Measurements from ENCODE around the gene PIH1D2. TPM values are rescaled to one million over a fixed set of nuclear protein-coding genes. Genes with fewer than 3 reads are reported as not detected.

PIH1D2 gene
- polyA plus RNA-seq, 1 donor from 2014 or later: 4.7 TPM

GRCh38 chr11:112042161-112042960, 31.5 kb downstream of the PIH1D2 start:
- no peaks in the 10 kb centered on the region for H3K36me3 ChIP-seq (ENCODE audit: insufficient read depth, low read length)
- H3K27ac ChIP-seq (ENCODE audit: low read length): no peak overlapping the region
- no peak for TF ChIP-seq MXI1 (conservative IDR thresholded peaks at IDR 0.05; ENCODE audit: poor library complexity, severe bottlenecking)
- no peak for TF ChIP-seq RAD21 (conservative IDR thresholded peaks at IDR 0.05)
- no peak for TF ChIP-seq CTCF (IDR thresholded peaks at IDR 0.05; ENCODE audit: poor library complexity, severe bottlenecking)
- no peak for TF ChIP-seq POLR2AphosphoS5 (IDR thresholded peaks at IDR 0.05)
- no peak for TF ChIP-seq SMC3 (conservative IDR thresholded peaks at IDR 0.05; ENCODE audit: poor library complexity)
- TF ChIP-seq TAF1 (IDR thresholded peaks at IDR 0.05; ENCODE audit: low read depth): no peak
- TF ChIP-seq, protein P1, sequence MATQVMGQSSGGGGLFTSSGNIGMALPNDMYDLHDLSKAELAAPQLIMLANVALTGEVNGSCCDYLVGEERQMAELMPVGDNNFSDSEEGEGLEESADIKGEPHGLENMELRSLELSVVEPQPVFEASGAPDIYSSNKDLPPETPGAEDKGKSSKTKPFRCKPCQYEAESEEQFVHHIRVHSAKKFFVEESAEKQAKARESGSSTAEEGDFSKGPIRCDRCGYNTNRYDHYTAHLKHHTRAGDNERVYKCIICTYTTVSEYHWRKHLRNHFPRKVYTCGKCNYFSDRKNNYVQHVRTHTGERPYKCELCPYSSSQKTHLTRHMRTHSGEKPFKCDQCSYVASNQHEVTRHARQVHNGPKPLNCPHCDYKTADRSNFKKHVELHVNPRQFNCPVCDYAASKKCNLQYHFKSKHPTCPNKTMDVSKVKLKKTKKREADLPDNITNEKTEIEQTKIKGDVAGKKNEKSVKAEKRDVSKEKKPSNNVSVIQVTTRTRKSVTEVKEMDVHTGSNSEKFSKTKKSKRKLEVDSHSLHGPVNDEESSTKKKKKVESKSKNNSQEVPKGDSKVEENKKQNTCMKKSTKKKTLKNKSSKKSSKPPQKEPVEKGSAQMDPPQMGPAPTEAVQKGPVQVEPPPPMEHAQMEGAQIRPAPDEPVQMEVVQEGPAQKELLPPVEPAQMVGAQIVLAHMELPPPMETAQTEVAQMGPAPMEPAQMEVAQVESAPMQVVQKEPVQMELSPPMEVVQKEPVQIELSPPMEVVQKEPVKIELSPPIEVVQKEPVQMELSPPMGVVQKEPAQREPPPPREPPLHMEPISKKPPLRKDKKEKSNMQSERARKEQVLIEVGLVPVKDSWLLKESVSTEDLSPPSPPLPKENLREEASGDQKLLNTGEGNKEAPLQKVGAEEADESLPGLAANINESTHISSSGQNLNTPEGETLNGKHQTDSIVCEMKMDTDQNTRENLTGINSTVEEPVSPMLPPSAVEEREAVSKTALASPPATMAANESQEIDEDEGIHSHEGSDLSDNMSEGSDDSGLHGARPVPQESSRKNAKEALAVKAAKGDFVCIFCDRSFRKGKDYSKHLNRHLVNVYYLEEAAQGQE (IDR thresholded peaks at IDR 0.05; ENCODE audit: borderline replicate concordance): no peak
- TF ChIP-seq EP300 (conservative IDR thresholded peaks at IDR 0.05; ENCODE audit: poor library complexity, severe bottlenecking): no peak
- TF ChIP-seq EZH2 (IDR thresholded peaks at IDR 0.05; ENCODE audit: borderline replicate concordance, insufficient read depth, low read length, poor library complexity, severe bottlenecking): no peak
- no peaks in the 10 kb centered on the region for H4K20me1 ChIP-seq (ENCODE audit: insufficient read depth)
- H3K9me2 ChIP-seq (ENCODE audit: insufficient read depth, low read length): no peaks in the 10 kb centered on the region
- H3K27me3 ChIP-seq (ENCODE audit: insufficient read depth, low read depth, low read length): no peaks in the 10 kb centered on the region
- H3K79me2 ChIP-seq (replicated peaks; ENCODE audit: insufficient read depth, low read length): no peaks in the 10 kb centered on the region
- no peak overlapping the region for H2AFZ ChIP-seq (ENCODE audit: low read depth, low read length)
- no peaks in the 10 kb centered on the region for H3K9me3 ChIP-seq (ENCODE audit: low read length)
- H3K4me3 ChIP-seq (ENCODE audit: low read length): no peak overlapping the region
- H3K4me2 ChIP-seq (ENCODE audit: low read length): no peak overlapping the region
- H3F3A ChIP-seq (ENCODE audit: insufficient read depth, low read length, poor library complexity, severe bottlenecking): no peaks in the 10 kb centered on the region
- H3K9ac ChIP-seq (ENCODE audit: low read length): no peak overlapping the region

- no peak overlapping the region for H3K4me3 ChIP-seq (ENCODE audit: low read length)
- H3K9me3 ChIP-seq (ENCODE audit: low read length): no peaks in the 10 kb centered on the region
- H3K4me2 ChIP-seq (ENCODE audit: low read length): no peak overlapping the region
- no peaks in the 10 kb centered on the region for H3K9me2 ChIP-seq (ENCODE audit: insufficient read depth, low read length)
- no peak overlapping the region for H3K27ac ChIP-seq (ENCODE audit: low read length)
- H3K36me3 ChIP-seq (ENCODE audit: insufficient read depth, low read length): peaks cover 4% of the 10 kb centered on the region
- H3F3A ChIP-seq (ENCODE audit: insufficient read depth, low read length, poor library complexity, severe bottlenecking): no peaks in the 10 kb centered on the region
- H3K79me2 ChIP-seq (replicated peaks; ENCODE audit: insufficient read depth, low read length): no peaks in the 10 kb centered on the region
- no peak overlapping the region for H3K9ac ChIP-seq (ENCODE audit: low read length)
- H3K27me3 ChIP-seq (ENCODE audit: insufficient read depth, low read depth, low read length): no peaks in the 10 kb centered on the region
- H4K20me1 ChIP-seq (ENCODE audit: insufficient read depth): no peaks in the 10 kb centered on the region
- TF ChIP-seq, protein P1 (IDR thresholded peaks at IDR 0.05; ENCODE audit: borderline replicate concordance): no peak
- TF ChIP-seq EZH2 (IDR thresholded peaks at IDR 0.05; ENCODE audit: borderline replicate concordance, insufficient read depth, low read length, poor library complexity, severe bottlenecking) (no peak), MXI1 (conservative IDR thresholded peaks at IDR 0.05; ENCODE audit: poor library complexity, severe bottlenecking) (no peak), CTCF (IDR thresholded peaks at IDR 0.05; ENCODE audit: poor library complexity, severe bottlenecking) (no peak), SMC3 (conservative IDR thresholded peaks at IDR 0.05; ENCODE audit: poor library complexity) (no peak), POLR2AphosphoS5 (IDR thresholded peaks at IDR 0.05) (no peak), RAD21 (conservative IDR thresholded peaks at IDR 0.05) (no peak), EP300 (conservative IDR thresholded peaks at IDR 0.05; ENCODE audit: poor library complexity, severe bottlenecking) (no peak), TAF1 (IDR thresholded peaks at IDR 0.05; ENCODE audit: low read depth) (no peak)
- H2AFZ ChIP-seq (ENCODE audit: low read depth, low read length): no peak overlapping the region
Observed at GRCh38 chr11:112037527-112037926, 36.3 kb downstream of the PIH1D2 start.
